Skin epidermis (tissue), 12 donors: ENCODE measurements around the gene NEGR1.

Experiments used
- H3K27ac ChIP-seq, 21 experiments: fragments of 200-600 bp; sonication (generic) in 11 of 21; one replicate each; pipeline ENCODE4 v1.5.0; 2020; ENCODE audit warnings: mild to moderate bottlenecking in 3 of 21, inconsistent platforms in 2 of 21, moderate library complexity in 2 of 21
- H3K4me3 ChIP-seq, 7 experiments: fragments of 200-600 bp; sonication (generic) in 2 of 7; one replicate each; pipeline ENCODE4 v1.5.0; 2020; ENCODE audit warnings: inconsistent platforms in 2 of 7, mild to moderate bottlenecking in 2 of 7, moderate library complexity in 1 of 7

Gene NEGR1

GRCh38 chr1:71823708-71824305 lies 458.5 kb downstream of the NEGR1 start:
- Histone ChIP-seq H3K4me3 (no peak overlapping the region), H3K27ac (no peak overlapping the region)

- Histone ChIP-seq H3K4me3 (no peak overlapping the region), H3K27ac (no peak overlapping the region)
Measured at GRCh38 chr1:71817028-71817427, 465.3 kb downstream of the NEGR1 start.

GRCh38 chr1:71809085-71809484 lies 473.3 kb downstream of the NEGR1 start:
- Histone ChIP-seq H3K4me3 (no peak overlapping the region), H3K27ac (no peak overlapping the region)

GRCh38 chr1:71804140-71804539 lies 478.2 kb downstream of the NEGR1 start:
- no peak overlapping the region for H3K4me3 ChIP-seq
- H3K27ac ChIP-seq = no peak overlapping the region

- no peak overlapping the region for H3K27ac ChIP-seq
Measured at GRCh38 chr1:71796006-71796405, 486.3 kb downstream of the NEGR1 start.

GRCh38 chr1:71792264-71792663 lies 490.1 kb downstream of the NEGR1 start:
- Histone ChIP-seq H3K4me3 (no peak overlapping the region), H3K27ac (no peak overlapping the region)

More at GRCh38 chr1:71796006-71796405, 486.3 kb downstream of the NEGR1 start:
- H3K4me3 ChIP-seq = no peak overlapping the region

- Histone ChIP-seq H3K4me3 (no peak overlapping the region), H3K27ac (no peak overlapping the region)
Measured at GRCh38 chr1:71788113-71788512, 494.2 kb downstream of the NEGR1 start.

- Histone ChIP-seq H3K27ac (no peak overlapping the region), H3K4me3 (no peak overlapping the region)
Measured at GRCh38 chr1:71787699-71788098, 494.6 kb downstream of the NEGR1 start.

- Histone ChIP-seq H3K4me3 (no peak overlapping the region), H3K27ac (no peak overlapping the region)
Measured at GRCh38 chr1:71786218-71786617, 496.1 kb downstream of the NEGR1 start.

- Histone ChIP-seq H3K4me3 (no peak overlapping the region), H3K27ac (no peak overlapping the region)
Measured at GRCh38 chr1:71785450-71785849, 496.9 kb downstream of the NEGR1 start.

GRCh38 chr1:71785000-71785399 lies 497.3 kb downstream of the NEGR1 start:
- Histone ChIP-seq H3K4me3 (no peak overlapping the region), H3K27ac (no peak overlapping the region)

- Histone ChIP-seq H3K4me3 (no peak overlapping the region), H3K27ac (no peak overlapping the region)
Measured at GRCh38 chr1:71784241-71784640, 498.1 kb downstream of the NEGR1 start.

GRCh38 chr1:71783071-71783470 lies 499.3 kb downstream of the NEGR1 start:
- Histone ChIP-seq H3K27ac (no peak overlapping the region), H3K4me3 (no peak overlapping the region)

GRCh38 chr1:71781450-71781849 lies 500.9 kb downstream of the NEGR1 start:
- Histone ChIP-seq H3K4me3 (no peak overlapping the region), H3K27ac (no peak overlapping the region)

- Histone ChIP-seq H3K4me3 (no peak overlapping the region), H3K27ac (no peak overlapping the region)
Measured at GRCh38 chr1:71780681-71781080, 501.7 kb downstream of the NEGR1 start.

GRCh38 chr1:71778940-71779339 lies 503.4 kb downstream of the NEGR1 start:
- Histone ChIP-seq H3K4me3 (no peak overlapping the region), H3K27ac (no peak overlapping the region)

GRCh38 chr1:71777094-71777493 lies 505.2 kb downstream of the NEGR1 start:
- Histone ChIP-seq H3K4me3 (no peak overlapping the region), H3K27ac (no peak overlapping the region)

- H3K27ac ChIP-seq = no peak overlapping the region
- H3K4me3 ChIP-seq = no peak overlapping the region
Measured at GRCh38 chr1:71774705-71775104, 507.6 kb downstream of the NEGR1 start.

GRCh38 chr1:71770121-71770520 lies 512.2 kb downstream of the NEGR1 start:
- no peak overlapping the region for H3K27ac ChIP-seq

GRCh38 chr1:71766748-71767147 lies 515.6 kb downstream of the NEGR1 start:
- H3K27ac ChIP-seq = no peak overlapping the region
- H3K4me3 ChIP-seq = no peak overlapping the region

More at GRCh38 chr1:71770121-71770520, 512.2 kb downstream of the NEGR1 start:
- no peak overlapping the region for H3K4me3 ChIP-seq

GRCh38 chr1:71762514-71763255 lies 519.7 kb downstream of the NEGR1 start:
- no peak overlapping the region for H3K4me3 ChIP-seq
- H3K27ac ChIP-seq = no peak overlapping the region

- H3K4me3 ChIP-seq = no peak overlapping the region
- H3K27ac ChIP-seq = no peak overlapping the region
Measured at GRCh38 chr1:71755441-71755840, 526.9 kb downstream of the NEGR1 start.
